ENCODE measurements around the gene C14orf132.
A peak's percentile ranks its signal among the peaks of the same experiment; 100 is the strongest.

Gene C14orf132

DNA sequence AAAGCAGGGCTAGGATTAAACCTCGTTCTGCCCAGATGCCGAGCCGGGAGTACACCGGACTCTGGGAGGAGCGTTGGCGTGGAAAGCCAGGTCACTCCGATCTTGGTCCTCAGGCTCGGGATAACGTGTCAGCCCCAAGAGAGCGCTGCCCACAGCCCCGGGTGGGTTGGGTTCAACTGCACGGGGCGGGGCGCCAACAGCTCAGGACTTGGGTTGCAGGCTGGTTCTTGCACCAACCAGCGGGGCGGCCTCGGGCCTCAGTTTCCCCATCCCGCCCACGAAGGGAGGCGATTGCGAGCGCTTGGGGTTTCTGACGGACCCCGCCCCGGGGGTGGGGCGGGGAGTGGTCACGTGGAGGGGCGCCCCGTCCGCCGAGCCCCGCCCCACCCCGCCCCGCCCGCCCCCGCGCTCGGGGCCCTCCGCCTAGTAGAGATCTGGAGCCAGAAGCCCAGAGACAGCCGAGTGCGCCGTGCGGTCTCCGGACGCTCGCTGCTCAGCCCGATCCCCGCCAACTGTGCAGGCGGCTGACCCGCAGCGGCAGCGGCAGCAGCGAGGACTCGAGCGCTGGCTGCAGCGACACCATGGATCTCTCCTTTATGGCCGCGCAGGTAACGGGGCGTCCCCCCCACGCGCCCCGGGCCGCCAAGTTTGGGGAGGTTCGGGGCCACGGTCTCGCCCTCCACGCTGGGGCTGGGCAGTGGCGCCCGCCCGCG lies at the start of gene C14orf132:
C14orf132 (plus strand) TSS at position 443 of the 713 bp plus-strand sequence; CDS start at position 582, 139 bp downstream.
- Histone ChIP-seq H3K27ac (peak within 1 kb of the TSS; percentile 93), H3K36me3 (peaks cover 19% of the 10 kb centered on the region), H3K9me3 (ENCODE audit: severe bottlenecking) (no peaks in the 10 kb centered on the region), H3K4me3 (ENCODE audit: low read depth, low read length) (peak within 1 kb of the TSS; percentile 77), H3K27me3 (ENCODE audit: insufficient read depth, low read depth, severe bottlenecking) (no peaks in the 10 kb centered on the region)
- no peak for TF ChIP-seq CTCF (IDR thresholded peaks at IDR 0.05; ENCODE audit: low read depth, low read length)
- DNase-seq: peak; percentile 83

DNA sequence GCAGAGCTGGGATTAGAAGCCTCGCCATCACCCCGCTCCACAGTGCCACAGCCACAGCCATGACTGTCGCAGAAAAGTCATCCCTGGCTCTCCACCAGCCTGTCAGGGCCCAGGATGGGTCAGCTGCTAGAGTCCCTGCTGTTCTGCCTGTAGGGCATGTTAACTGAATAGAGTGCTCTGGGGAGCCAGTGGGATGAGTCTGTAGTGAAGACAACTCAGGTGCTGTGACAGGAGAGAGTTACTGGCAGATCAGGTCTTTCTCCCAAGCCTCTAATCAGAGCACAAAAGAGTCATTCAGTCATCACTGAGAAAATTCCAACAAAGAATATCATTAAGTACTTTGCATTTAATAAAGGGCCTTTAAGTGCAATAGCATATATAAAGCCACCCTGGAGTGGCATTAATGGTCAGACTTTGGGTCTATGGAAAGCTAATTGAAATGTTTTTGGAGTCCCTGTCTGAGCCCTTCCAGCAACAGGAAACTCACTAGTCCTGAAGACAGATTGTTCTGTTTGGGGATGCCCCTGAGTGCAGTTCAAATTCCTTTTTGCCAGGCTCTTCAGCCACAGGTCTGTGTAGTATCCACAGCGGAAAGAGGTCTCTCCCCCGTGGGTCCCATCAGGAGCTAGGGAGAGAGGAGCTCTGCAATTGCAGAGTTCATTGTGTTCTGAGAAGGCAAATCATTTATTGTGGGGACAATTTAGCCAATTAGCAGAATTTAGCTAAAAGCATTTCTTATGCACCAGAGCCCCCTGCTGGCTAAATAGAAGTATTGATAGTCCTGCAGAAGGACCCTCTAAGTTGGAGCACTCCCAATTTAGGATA lies 45.2 kb upstream of the C14orf132 start:
- Histone ChIP-seq H3K27me3 (ENCODE audit: insufficient read depth, low read depth, severe bottlenecking) (no peaks in the 10 kb centered on the region), H3K9me3 (ENCODE audit: severe bottlenecking) (peaks cover 15% of the 10 kb centered on the region), H3K36me3 (no peaks in the 10 kb centered on the region), H3K4me3 (ENCODE audit: low read depth, low read length) (no peak overlapping the region), H3K27ac (no peak overlapping the region)
- peak; percentile 28 for DNase-seq
- peak; percentile 52 for TF ChIP-seq CTCF (IDR thresholded peaks at IDR 0.05; ENCODE audit: low read depth, low read length)

DNA sequence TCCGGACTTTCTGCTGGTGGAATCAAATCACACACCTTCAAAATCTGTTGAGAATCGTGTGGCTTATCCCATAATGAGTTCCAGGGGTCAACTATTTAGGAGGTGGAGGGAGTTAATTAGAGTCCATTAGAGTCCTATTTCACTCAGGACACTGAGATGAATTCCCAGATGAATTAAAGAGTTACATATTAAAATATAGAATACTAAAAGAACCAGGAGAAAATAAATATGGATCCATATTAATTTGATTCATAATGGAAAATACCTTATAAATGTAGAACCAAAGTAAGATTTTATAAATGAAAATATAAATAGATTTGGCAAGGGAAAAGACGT lies 44.6 kb upstream of the C14orf132 start:
- Histone ChIP-seq H3K36me3 (no peaks in the 10 kb centered on the region), H3K27me3 (ENCODE audit: insufficient read depth, low read depth, severe bottlenecking) (no peaks in the 10 kb centered on the region), H3K27ac (no peak overlapping the region), H3K4me3 (ENCODE audit: low read depth, low read length) (no peak overlapping the region), H3K9me3 (ENCODE audit: severe bottlenecking) (peaks cover 15% of the 10 kb centered on the region)
- no peak for DNase-seq
- TF ChIP-seq CTCF (IDR thresholded peaks at IDR 0.05; ENCODE audit: low read depth, low read length): no peak

- TF ChIP-seq CTCF (IDR thresholded peaks at IDR 0.05; ENCODE audit: low read depth, low read length): peak; percentile 20; the same call in 1 of the 2 replicates
- Histone ChIP-seq H3K27me3 (ENCODE audit: insufficient read depth, low read depth, severe bottlenecking) (no peaks in the 10 kb centered on the region), H3K9me3 (ENCODE audit: severe bottlenecking) (no peaks in the 10 kb centered on the region), H3K27ac (no peak overlapping the region), H3K4me3 (ENCODE audit: low read depth, low read length) (no peak overlapping the region), H3K36me3 (no peaks in the 10 kb centered on the region)
- DNase-seq: no peak
Measured at GRCh38 chr14:95998656-95999055, 40.5 kb upstream of the C14orf132 start.

DNA sequence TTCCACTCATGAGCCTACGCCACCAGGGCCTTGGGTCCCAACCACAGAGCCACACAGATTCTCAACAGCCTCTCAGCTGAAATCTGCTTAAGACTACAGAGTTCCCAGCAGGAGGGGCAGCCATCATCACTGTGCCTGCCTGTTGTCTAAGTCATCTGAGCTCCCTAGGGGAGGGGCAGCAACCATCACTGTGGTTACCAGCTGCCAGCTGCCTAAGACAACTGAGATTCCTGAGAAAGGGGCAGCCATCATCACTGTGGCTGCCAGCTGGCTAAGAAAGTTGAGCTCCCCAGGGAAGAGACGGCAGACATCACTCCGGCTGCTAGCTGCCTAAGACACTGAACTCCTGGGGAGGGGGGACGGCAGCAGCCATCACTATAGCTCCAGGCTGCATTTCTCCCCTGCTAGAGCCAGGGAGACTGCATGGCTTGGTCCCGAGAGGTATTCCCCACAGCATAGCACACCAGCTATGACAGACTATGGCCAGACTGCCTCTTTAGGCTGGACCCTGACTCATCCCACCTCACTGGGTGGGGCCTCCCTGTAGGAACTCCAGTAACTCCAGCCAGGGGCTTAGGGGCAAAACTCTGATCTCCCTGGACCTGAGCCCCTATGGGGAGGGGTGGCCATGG lies 37.2 kb upstream of the C14orf132 start:
- Histone ChIP-seq H3K4me3 (ENCODE audit: low read depth, low read length) (peak overlapping the region; percentile 23), H3K9me3 (ENCODE audit: severe bottlenecking) (no peaks in the 10 kb centered on the region), H3K27me3 (ENCODE audit: insufficient read depth, low read depth, severe bottlenecking) (no peaks in the 10 kb centered on the region), H3K36me3 (no peaks in the 10 kb centered on the region), H3K27ac (peak overlapping the region; percentile 68)
- TF ChIP-seq CTCF (IDR thresholded peaks at IDR 0.05; ENCODE audit: low read depth, low read length): no peak
- peak; percentile 85 for DNase-seq
